Tibial artery (tissue), 4 donors: ENCODE results near the gene PRAC2.

Source experiments
- DNase-seq, 2 donors: peaks; one replicate each; pipeline ENCODE4 v3.0.0-alpha.2; 2019
- H3K27ac ChIP-seq, 2 donors: fragments of 200-600 bp; sonication (generic) in 1 of 2; 1 replicate in 1 of 2; 2 replicates in 1 of 2; pipeline ENCODE4 v1.5.1; 2018 to 2019; ENCODE audit warnings: mild to moderate bottlenecking in 1 of 2
- H3K27me3 ChIP-seq, 2 donors: fragments of 200-600 bp; sonication (generic) in 1 of 2; one replicate each; pipeline versions ENCODE4 v1.5.1 to v1.6.0; 2016 to 2019
- H3K36me3 ChIP-seq, 3 donors: fragments of 200-600 bp; sonication (generic) in 2 of 3; one replicate each; pipeline ENCODE4 v1.5.1; 2016 to 2019; ENCODE audit warnings: mild to moderate bottlenecking in 2 of 3
- H3K4me1 ChIP-seq, 4 donors: fragments of 200-600 bp; sonication (generic) in 2 of 4; 1 replicate in 3 of 4; 2 replicates in 1 of 4; pipeline ENCODE4 v1.5.1; 2016 to 2019
- H3K4me3 ChIP-seq, 2 donors: fragments of 200-600 bp; sonication (generic) in 1 of 2; 1 replicate in 1 of 2; 2 replicates in 1 of 2; pipeline ENCODE4 v1.5.1; 2018 to 2019; ENCODE audit warnings: mild to moderate bottlenecking in 2 of 2
- H3K9me3 ChIP-seq, 3 donors: fragments of 200-600 bp; sonication (generic) in 1 of 3; one replicate each; pipeline ENCODE4 v1.5.1; 2016 to 2019
- intact Hi-C: fragments of 100-400 bp; cut with DNase I; formaldehyde crosslinking; loops from one replicate; pipeline ENCODE4 v1.15.0; 2023; ENCODE audit warnings: low total_unique reads
- TF ChIP-seq, protein P1 (sequence below), 2 experiments: fragments of 200-600 bp in 1 of 2; fragments of 450-650 bp in 1 of 2; IDR thresholded peaks; one replicate each; pipeline ENCODE4 v1.5.1; 2017 to 2019; ENCODE audit warnings: antibody characterized with exemption in 2 of 2, mild to moderate bottlenecking in 1 of 2, moderate library complexity in 1 of 2

Gene PRAC2

DNA sequence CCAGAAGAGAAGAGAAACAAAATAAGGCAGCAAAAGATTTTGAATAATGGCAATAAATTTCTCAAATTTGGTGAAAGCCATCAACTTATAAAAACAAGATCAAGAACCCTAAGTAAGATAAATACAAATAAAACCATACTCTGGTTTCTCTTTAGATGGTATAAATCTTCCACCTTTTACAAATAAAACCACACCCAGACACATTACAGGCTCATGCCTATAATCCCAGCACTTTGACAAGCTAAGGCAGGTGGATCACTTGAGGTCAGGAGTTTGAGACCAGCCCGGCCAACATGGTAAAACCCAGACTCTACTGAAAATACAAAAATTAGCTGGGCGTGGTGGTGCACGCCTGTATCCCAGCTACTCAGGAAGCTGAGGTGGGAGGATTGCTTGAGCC is 50.3 kb downstream of the PRAC2 start:
- H3K36me3 ChIP-seq: no peaks in the 10 kb centered on the region
- DNase-seq: no peak
- TF ChIP-seq, protein P1, sequence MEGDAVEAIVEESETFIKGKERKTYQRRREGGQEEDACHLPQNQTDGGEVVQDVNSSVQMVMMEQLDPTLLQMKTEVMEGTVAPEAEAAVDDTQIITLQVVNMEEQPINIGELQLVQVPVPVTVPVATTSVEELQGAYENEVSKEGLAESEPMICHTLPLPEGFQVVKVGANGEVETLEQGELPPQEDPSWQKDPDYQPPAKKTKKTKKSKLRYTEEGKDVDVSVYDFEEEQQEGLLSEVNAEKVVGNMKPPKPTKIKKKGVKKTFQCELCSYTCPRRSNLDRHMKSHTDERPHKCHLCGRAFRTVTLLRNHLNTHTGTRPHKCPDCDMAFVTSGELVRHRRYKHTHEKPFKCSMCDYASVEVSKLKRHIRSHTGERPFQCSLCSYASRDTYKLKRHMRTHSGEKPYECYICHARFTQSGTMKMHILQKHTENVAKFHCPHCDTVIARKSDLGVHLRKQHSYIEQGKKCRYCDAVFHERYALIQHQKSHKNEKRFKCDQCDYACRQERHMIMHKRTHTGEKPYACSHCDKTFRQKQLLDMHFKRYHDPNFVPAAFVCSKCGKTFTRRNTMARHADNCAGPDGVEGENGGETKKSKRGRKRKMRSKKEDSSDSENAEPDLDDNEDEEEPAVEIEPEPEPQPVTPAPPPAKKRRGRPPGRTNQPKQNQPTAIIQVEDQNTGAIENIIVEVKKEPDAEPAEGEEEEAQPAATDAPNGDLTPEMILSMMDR (IDR thresholded peaks at IDR 0.05): no peak
- no peaks in the 10 kb centered on the region for H3K4me1 ChIP-seq
- no peak overlapping the region for H3K27ac ChIP-seq
- H3K4me3 ChIP-seq: no peak overlapping the region
- no peaks in the 10 kb centered on the region for H3K9me3 ChIP-seq
- H3K27me3 ChIP-seq: peaks cover 0 to 51% of the 10 kb centered on the region in 2 donors
- intact Hi-C loops: no loop called here
